H1 (cell line): ENCODE measurements around the gene SIPA1L3. TPM values are rescaled to one million over a fixed set of nuclear protein-coding genes. Genes with fewer than 3 reads are reported as not detected.

Experiments
- ZNF274 ChIP-seq: IDR thresholded peaks from 2 replicates; pipeline ENCODE4 v1.7.0; 2012; ENCODE audit warnings: low read length, borderline replicate concordance; ENCODE audit errors: extremely low read depth
- polyA plus RNA-seq, 7 experiments: library from polyadenylated mRNA; depleted of rRNA in 3 of 7; stranded (reverse) in 5 of 7; unstranded in 2 of 7; fragments of >200 nt in 5 of 7; fragments of 200-250 nt in 2 of 7; gene quantifications; 1 replicate in 5 of 7; 2 replicates in 1 of 7; 4 replicates in 1 of 7; pipeline versions ENCODE4 v1.2.1 to v1.2.3, GENCODE V29; 2011 to 2013; ENCODE audit warnings: missing spikeins in 2 of 7, mixed read lengths in 2 of 7
- total RNA-seq: library from RNA; stranded (reverse); fragmentation: NEBNext Ultra II Directional; extraction: Animal tissue kit (Norgen Biotek cat#: 25700); gene quantifications from 2 replicates; pipeline ENCODE4 v1.2.1, GENCODE V29; 2021
- TF ChIP-seq, protein P1 (sequence below): fragments of 300-600 bp; sonication (generic); IDR thresholded peaks from 2 replicates; pipeline ENCODE4 v1.7.1; 2012; ENCODE audit warnings: low read length, moderate library complexity, mild to moderate bottlenecking, inconsistent platforms; ENCODE audit not compliant: insufficient replicate concordance

Gene SIPA1L3
- total and polyA plus RNA-seq, 2 of the 8 experiments (the other 6 are each of a cell fraction or from before 2014, with no cell fraction given): 15.0 to 54.9 TPM

DNA sequence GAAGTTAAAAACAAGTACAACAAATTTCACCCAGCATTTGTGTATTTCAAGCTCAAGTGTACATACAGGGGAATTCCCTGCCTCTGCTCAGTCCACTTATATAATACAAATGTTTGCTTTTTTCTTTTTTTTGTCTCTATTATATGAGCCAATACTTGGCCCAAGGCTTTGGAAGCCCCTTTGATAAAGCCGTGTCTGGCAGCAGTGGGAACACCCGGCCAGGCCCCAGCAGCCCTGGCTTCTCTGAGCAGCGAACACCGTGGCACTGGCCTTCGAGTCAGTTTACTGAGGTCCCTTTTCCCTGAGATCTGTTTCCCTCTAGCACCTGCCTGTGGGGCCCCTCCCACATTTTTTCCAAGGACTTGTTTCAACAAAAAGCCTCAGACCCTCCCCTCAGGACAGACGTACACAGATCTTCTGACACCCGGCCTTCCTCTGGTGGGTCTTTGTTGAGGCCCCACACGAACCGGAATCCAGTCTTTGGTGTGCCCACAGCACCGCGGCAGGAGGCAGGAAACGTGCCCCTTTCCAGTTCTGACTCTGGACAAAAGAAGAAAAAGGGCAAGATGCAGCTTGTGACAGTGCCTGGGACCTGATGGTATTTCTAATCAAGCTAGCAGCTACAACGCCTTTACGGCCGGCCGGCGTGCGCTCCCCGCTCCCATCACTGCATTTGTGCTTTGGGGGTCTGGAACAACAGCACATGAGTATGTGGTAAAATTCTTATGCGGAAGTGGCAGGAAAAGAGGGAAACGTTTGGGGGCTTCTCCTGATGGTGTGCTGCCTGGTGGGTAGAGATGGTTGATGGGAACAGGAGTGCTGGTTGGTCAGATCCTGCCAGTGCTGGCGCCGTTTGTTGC is 13.8 kb downstream of the SIPA1L3 start (continued):
- TF ChIP-seq, protein P1, sequence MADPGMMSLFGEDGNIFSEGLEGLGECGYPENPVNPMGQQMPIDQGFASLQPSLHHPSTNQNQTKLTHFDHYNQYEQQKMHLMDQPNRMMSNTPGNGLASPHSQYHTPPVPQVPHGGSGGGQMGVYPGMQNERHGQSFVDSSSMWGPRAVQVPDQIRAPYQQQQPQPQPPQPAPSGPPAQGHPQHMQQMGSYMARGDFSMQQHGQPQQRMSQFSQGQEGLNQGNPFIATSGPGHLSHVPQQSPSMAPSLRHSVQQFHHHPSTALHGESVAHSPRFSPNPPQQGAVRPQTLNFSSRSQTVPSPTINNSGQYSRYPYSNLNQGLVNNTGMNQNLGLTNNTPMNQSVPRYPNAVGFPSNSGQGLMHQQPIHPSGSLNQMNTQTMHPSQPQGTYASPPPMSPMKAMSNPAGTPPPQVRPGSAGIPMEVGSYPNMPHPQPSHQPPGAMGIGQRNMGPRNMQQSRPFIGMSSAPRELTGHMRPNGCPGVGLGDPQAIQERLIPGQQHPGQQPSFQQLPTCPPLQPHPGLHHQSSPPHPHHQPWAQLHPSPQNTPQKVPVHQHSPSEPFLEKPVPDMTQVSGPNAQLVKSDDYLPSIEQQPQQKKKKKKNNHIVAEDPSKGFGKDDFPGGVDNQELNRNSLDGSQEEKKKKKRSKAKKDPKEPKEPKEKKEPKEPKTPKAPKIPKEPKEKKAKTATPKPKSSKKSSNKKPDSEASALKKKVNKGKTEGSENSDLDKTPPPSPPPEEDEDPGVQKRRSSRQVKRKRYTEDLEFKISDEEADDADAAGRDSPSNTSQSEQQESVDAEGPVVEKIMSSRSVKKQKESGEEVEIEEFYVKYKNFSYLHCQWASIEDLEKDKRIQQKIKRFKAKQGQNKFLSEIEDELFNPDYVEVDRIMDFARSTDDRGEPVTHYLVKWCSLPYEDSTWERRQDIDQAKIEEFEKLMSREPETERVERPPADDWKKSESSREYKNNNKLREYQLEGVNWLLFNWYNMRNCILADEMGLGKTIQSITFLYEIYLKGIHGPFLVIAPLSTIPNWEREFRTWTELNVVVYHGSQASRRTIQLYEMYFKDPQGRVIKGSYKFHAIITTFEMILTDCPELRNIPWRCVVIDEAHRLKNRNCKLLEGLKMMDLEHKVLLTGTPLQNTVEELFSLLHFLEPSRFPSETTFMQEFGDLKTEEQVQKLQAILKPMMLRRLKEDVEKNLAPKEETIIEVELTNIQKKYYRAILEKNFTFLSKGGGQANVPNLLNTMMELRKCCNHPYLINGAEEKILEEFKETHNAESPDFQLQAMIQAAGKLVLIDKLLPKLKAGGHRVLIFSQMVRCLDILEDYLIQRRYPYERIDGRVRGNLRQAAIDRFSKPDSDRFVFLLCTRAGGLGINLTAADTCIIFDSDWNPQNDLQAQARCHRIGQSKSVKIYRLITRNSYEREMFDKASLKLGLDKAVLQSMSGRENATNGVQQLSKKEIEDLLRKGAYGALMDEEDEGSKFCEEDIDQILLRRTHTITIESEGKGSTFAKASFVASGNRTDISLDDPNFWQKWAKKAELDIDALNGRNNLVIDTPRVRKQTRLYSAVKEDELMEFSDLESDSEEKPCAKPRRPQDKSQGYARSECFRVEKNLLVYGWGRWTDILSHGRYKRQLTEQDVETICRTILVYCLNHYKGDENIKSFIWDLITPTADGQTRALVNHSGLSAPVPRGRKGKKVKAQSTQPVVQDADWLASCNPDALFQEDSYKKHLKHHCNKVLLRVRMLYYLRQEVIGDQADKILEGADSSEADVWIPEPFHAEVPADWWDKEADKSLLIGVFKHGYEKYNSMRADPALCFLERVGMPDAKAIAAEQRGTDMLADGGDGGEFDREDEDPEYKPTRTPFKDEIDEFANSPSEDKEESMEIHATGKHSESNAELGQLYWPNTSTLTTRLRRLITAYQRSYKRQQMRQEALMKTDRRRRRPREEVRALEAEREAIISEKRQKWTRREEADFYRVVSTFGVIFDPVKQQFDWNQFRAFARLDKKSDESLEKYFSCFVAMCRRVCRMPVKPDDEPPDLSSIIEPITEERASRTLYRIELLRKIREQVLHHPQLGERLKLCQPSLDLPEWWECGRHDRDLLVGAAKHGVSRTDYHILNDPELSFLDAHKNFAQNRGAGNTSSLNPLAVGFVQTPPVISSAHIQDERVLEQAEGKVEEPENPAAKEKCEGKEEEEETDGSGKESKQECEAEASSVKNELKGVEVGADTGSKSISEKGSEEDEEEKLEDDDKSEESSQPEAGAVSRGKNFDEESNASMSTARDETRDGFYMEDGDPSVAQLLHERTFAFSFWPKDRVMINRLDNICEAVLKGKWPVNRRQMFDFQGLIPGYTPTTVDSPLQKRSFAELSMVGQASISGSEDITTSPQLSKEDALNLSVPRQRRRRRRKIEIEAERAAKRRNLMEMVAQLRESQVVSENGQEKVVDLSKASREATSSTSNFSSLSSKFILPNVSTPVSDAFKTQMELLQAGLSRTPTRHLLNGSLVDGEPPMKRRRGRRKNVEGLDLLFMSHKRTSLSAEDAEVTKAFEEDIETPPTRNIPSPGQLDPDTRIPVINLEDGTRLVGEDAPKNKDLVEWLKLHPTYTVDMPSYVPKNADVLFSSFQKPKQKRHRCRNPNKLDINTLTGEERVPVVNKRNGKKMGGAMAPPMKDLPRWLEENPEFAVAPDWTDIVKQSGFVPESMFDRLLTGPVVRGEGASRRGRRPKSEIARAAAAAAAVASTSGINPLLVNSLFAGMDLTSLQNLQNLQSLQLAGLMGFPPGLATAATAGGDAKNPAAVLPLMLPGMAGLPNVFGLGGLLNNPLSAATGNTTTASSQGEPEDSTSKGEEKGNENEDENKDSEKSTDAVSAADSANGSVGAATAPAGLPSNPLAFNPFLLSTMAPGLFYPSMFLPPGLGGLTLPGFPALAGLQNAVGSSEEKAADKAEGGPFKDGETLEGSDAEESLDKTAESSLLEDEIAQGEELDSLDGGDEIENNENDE: no peak
- TF ChIP-seq ZNF274: no peak
- TF ChIP-seq, all 59 proteins: peak for 0
